GM12892 (cell line): ENCODE data around the gene TAS1R2.

ENCODE experiments used
- POLR2A ChIP-seq: IDR thresholded peaks from 2 replicates; pipeline ENCODE4 v1.6.1; 2011; ENCODE audit warnings: low read depth, low read length, control low read depth
- POLR2AphosphoS5 ChIP-seq: IDR thresholded peaks from 2 replicates; pipeline ENCODE4 v1.6.1; 2011; ENCODE audit warnings: low read depth, low read length, control low read depth
- TAF1 ChIP-seq: IDR thresholded peaks from 2 replicates; pipeline ENCODE4 v1.6.1; 2011; ENCODE audit warnings: low read depth, mild to moderate bottlenecking, control low read depth, low read length, borderline replicate concordance

- TF ChIP-seq POLR2A (no peak), TAF1 (no peak), POLR2AphosphoS5 (no peak)
Observed at GRCh38 chr1:18884727-18885126, 25.3 kb upstream of the TAS1R2 start.
